H1 (cell line): ENCODE data around the gene LMX1B. TPM values are rescaled to one million over a fixed set of nuclear protein-coding genes. Genes with fewer than 3 reads are reported as not detected.

Source experiments
- ATF2 ChIP-seq: IDR thresholded peaks from 2 replicates; pipeline ENCODE4 v1.6.1; 2012; ENCODE audit warnings: low read length, inconsistent platforms
- BACH1 ChIP-seq: IDR thresholded peaks from 2 replicates; pipeline ENCODE4 v1.6.1; 2012; ENCODE audit warnings: low read length, improper control_type of control experiment
- CBX8 ChIP-seq: fragments of 300-800, 300-1000 bp; sonication (generic); IDR thresholded peaks from 2 replicates; pipeline ENCODE4 v1.7.1; 2016; ENCODE audit warnings: low read depth, low read length, borderline replicate concordance
- CTCF ChIP-seq, 3 experiments: IDR thresholded peaks; 1 replicate in 2 of 3; 2 replicates in 1 of 3; pipeline versions ENCODE4 v1.5.1 to v1.6.1; 2011; ENCODE audit warnings: low read length in 3 of 3, mild to moderate bottlenecking in 3 of 3, inconsistent platforms in 2 of 3, low read depth in 1 of 3, moderate library complexity in 1 of 3; ENCODE audit not compliant: insufficient read depth in 1 of 3; ENCODE audit errors: control extremely low read depth in 1 of 3
- GABPA ChIP-seq: IDR thresholded peaks from 2 replicates; pipeline ENCODE4 v1.6.1; 2011; ENCODE audit warnings: mild to moderate bottlenecking, low read length, moderate library complexity, borderline replicate concordance; ENCODE audit not compliant: insufficient read depth
- KDM1A ChIP-seq: fragments of 200-600, 300-600 bp; sonication (generic); IDR thresholded peaks from 2 replicates; pipeline ENCODE4 v1.7.1; 2016; ENCODE audit warnings: mild to moderate bottlenecking, low read length, borderline replicate concordance
- SRF ChIP-seq: IDR thresholded peaks from 2 replicates; pipeline ENCODE4 v1.6.1; 2011; ENCODE audit warnings: mild to moderate bottlenecking, low read depth, low read length, moderate library complexity
- SUZ12 ChIP-seq: fragments of 200-600 bp; sonication (generic); IDR thresholded peaks from 2 replicates; pipeline ENCODE4 v1.6.1; 2012; ENCODE audit warnings: mild to moderate bottlenecking, inconsistent platforms, low read length, moderate library complexity, mixed read lengths
- polyA plus RNA-seq, 7 experiments: library from polyadenylated mRNA; depleted of rRNA in 3 of 7; stranded (reverse) in 5 of 7; unstranded in 2 of 7; fragments of >200 nt in 5 of 7; fragments of 200-250 nt in 2 of 7; gene quantifications; 1 replicate in 5 of 7; 2 replicates in 1 of 7; 4 replicates in 1 of 7; pipeline versions ENCODE4 v1.2.1 to v1.2.3, GENCODE V29; 2011 to 2013; ENCODE audit warnings: missing spikeins in 2 of 7, mixed read lengths in 2 of 7
- total RNA-seq: library from RNA; stranded (reverse); fragmentation: NEBNext Ultra II Directional; extraction: Animal tissue kit (Norgen Biotek cat#: 25700); gene quantifications from 2 replicates; pipeline ENCODE4 v1.2.1, GENCODE V29; 2021

LMX1B gene
- total and polyA plus RNA-seq, 2 of the 8 experiments (the other 6 are each of a cell fraction or from before 2014, with no cell fraction given) = 0.09 to 0.37 TPM

- TF ChIP-seq KDM1A = no peak
- no peak for TF ChIP-seq BACH1
- no peak for TF ChIP-seq SUZ12
- no peak for TF ChIP-seq CTCF (IDR thresholded peaks at IDR 0.05; ENCODE audit: control extremely low read depth in 1 of 3, insufficient read depth in 1 of 3, low read depth in 1 of 3, low read length in 3 of 3)
- TF ChIP-seq GABPA = no peak
- no peak for TF ChIP-seq ATF2
- no peak for TF ChIP-seq SRF
- no peak for TF ChIP-seq CBX8
Measured at GRCh38 chr9:126692759-126693427, 79.2 kb downstream of the LMX1B start (continued).
